HL-60 (cell line): ENCODE data around the gene HNRNPA0.

Experiments
- CTCF ChIP-seq: IDR thresholded peaks from one replicate; pipeline ENCODE4 v1.5.1; 2011; ENCODE audit warnings: low read length, control low read depth, inconsistent platforms; ENCODE audit not compliant: insufficient read depth
- REST ChIP-seq: IDR thresholded peaks from 2 replicates; pipeline ENCODE4 v1.6.1; 2012; ENCODE audit warnings: low read depth; ENCODE audit not compliant: insufficient replicate concordance

GRCh38 chr5:137739737-137740136, 14.4 kb downstream of the HNRNPA0 start:
- no peak for TF ChIP-seq CTCF
- TF ChIP-seq REST = no peak
